ENCODE measurements around the gene SBDS. TPM values are rescaled to one million over a fixed set of nuclear protein-coding genes. Genes with fewer than 3 reads are reported as not detected.

Gene SBDS
- total RNA-seq = 47.7 TPM

DNA sequence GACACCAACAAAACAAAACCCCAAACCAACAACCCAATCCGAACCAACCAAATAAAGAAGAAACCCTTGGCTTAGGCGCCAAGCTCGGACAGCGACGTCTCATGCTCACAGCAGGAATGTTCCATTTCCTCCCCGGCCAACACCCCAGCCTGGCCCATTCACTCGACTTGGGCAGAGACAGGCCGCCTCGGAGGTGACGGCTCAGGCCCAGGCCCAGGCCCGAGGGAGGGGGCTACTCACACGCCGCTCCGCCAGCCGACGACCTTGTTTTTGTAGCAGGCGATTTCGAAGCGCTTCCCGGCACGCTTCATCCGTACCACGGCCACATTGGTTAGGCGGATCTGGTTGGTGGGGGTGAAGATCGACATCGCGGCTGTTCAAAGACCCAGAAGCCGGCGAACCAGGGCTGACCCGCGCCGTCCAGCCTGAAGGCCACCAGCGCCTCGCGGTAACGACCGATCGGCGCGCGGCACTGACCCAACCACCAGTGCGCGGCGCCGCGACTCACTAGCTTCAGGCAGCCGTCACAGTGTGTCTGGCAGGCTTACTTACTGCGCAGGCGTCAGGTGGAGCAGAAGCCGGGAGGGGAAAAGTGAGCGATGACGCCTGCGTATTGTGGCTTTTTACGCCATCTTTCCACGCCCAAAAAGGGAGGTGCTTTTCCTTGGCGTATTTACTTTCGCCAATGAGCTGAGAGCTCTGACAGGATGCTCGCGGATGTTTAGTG lies at the start of gene SBDS:
Gene SBDS (minus strand): TSS at position 537 of the 727 bp plus-strand sequence. CDS start 169 bp downstream, at position 368.

DNA sequence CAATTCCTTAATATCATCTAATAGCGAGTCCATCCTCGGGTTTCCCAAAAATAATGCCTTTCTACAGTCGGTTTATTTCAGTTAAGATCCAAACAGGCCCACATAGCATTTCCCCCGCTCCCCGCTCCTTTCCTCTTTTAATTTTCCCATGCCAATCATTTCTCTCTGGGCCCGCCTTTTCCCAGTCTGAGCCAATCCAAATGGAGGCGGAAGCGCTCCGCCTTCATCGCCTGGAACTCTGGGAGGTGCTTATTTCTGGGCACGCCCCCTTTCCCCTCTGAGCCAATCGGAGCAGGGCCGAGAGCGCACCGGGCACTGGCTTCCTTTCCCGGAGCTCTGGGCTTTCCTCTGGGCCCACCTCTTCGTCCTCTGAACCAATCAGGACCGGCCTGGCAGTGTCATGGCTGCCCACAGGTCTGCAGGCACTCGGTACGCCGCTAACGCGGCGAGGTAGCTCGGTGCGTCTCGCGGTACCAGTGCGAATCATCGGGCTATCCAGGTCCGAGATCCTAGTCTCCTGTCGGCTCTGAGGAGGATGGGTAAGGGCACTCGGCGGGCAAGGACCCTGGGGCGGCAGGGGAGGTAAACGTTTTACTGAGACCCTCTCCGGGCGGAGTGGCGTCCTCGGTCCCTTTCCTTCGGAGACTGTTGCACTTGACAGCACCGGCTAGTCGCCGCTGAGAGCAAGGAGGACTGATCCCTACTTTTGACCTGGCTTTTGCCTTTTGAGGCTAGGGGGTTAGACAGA lies 1.2 kb upstream of the SBDS start, which contains the start of gene TYW1:
Gene TYW1 (plus strand): TSS at position 390 of the 748 bp plus-strand sequence. CDS start 146 bp downstream, at position 536.

Small RNAs within 50 kb of the gene (small RNA-seq; reads per million reads assigned to genes)
- not detected for gene RN7SL43P (ENCODE audit: low replicate concordance)

Other genes with a start within 250 kb of the SBDS start
- 70.2 TPM for gene TMEM248, start 74.4 kb downstream of the SBDS start, total RNA-seq
- gene TYW1, start 1.2 kb upstream of the SBDS start, total RNA-seq = 22.9 TPM